SK-N-SH treated with all-trans-retinoic acid at 6 μM for 48 hours (cell line): ENCODE results near the gene HEATR3.

Source experiments
- ZFP3 ChIP-seq: fragments of 250-450 bp; sonication (Bioruptor Pico); IDR thresholded peaks from 2 replicates; pipeline ENCODE4 v1.5.0; 2020; ENCODE audit warnings: mild to moderate bottlenecking, moderate library complexity
- ZNF565 ChIP-seq: fragments of 450-650 bp; formaldehyde crosslinking; conservative IDR thresholded peaks from 2 replicates; pipeline ENCODE4 v1.5.0; 2020; ENCODE audit warnings: low read depth, mild to moderate bottlenecking, moderate library complexity

DNA sequence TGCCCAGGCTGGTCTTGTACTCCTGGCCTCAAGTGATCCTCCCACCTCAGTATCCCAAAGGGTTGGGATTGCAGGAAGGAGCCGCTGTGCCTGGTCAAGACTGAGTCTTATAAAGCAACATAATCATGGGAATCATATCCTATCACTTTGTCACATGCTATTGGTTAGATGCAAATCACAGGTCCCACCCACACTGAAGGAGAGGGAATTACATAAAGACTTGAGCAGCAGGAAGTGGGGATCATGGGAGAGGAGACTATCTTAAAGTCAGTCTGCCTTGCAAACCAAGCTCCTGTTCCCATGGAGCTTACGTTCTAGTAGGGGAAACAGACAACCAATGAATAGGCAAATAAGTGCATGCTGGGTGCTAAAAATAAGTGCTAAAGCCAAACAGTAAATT, 59.0 kb downstream of the HEATR3 start:
- TF ChIP-seq ZNF565 (no peak), ZFP3 (CRISPR knock-in tag) (no peak)
